ENCODE data around the gene GM2A.

The GM2A gene

GRCh38 chr5:151317871-151318270 is 64.9 kb downstream of the GM2A start:
- TF ChIP-seq CTCF (IDR thresholded peaks at IDR 0.05; ENCODE audit: insufficient read depth, missing control alignments), result no peak
- DNase-seq (ENCODE audit: insufficient read length, low spot score), result no peak
- FAIRE-seq, result no peak

GRCh38 chr5:151318850-151319732 is 66.1 kb downstream of the GM2A start:
- TF ChIP-seq CTCF (IDR thresholded peaks at IDR 0.05; ENCODE audit: insufficient read depth, missing control alignments), result peak; percentile 11
- DNase-seq (ENCODE audit: insufficient read length, low spot score) (no peak), FAIRE-seq (no peak)

All from D721Med (cell line).